ENCODE measurements around the gene IQCE. TPM values are rescaled to one million over a fixed set of nuclear protein-coding genes. Genes with fewer than 3 reads are reported as not detected.
"Not testable (repeated sequence)": the region's sequence is repeated elsewhere in the genome, so short reads cannot be mapped to it uniquely, and the experiment has no call there.

IQCE gene
- total RNA-seq, 1 experiment from 2014 or later = 0.93 TPM

DNA sequence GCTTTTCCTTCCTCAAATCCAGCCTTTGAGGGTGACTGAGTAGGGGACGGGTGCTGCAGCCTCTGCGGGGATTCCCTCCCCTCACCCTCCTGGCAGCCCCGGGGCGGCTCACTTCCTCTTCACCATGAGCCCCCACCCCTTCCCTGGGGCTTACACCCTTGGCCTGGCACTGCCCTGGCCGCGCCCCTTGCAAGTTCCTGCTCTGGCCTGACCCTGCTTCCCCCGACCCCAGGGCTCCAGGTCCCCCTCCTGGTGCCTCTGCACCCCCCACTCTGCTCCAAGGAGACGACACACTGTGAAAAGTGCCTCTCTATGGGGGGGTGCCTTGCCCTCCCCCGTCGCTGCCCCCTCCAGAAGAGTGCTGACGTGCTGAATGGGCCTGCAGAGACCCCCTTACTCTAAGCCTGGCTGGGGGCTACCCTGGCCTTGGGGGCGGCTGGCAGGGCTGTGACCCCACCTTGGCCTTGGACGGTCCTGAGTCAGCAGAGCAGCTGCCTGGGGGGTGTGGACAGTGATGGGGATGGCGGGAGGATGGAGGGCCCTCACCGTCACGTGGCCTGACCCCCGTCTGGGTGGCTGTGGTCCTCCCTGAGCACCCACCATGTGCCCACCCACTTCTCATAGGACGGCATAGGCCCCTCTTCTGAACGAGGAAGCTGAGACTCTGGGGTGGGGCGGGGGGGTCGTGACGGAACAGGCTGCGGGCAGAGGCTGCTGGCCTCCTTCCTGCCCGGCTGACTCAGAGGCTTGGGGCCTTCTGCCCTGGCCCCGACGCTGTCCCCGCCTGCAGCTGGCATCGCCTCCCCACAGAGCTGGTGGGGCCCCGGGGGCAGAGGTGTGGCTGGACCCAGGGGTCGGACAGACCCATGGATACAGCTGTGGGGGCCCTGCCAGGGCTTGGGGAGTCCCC is 29.4 kb upstream of the IQCE start:
- peaks cover 10% of the 10 kb centered on the region for H3K4me1 ChIP-seq (ENCODE audit: low read length)
- no peak overlapping the region for H2AFZ ChIP-seq (ENCODE audit: low read length)
- H3K27me3 ChIP-seq (ENCODE audit: low read length) = no peaks in the 10 kb centered on the region
- no peak overlapping the region for H3K27ac ChIP-seq (ENCODE audit: low read length)
- H3K36me3 ChIP-seq (ENCODE audit: insufficient read depth, low read length) = no peaks in the 10 kb centered on the region
- H3K79me2 ChIP-seq (ENCODE audit: low read length) = no peaks in the 10 kb centered on the region
- DNase-seq = peak; percentile 54
- H3K4me3 ChIP-seq (ENCODE audit: low read length) = no peak overlapping the region
- no peak overlapping the region for H3K9ac ChIP-seq (ENCODE audit: low read length)
- no peak overlapping the region for H3K4me2 ChIP-seq (ENCODE audit: low read depth, low read length, poor library complexity, severe bottlenecking)
- no peaks in the 10 kb centered on the region for H4K20me1 ChIP-seq (ENCODE audit: insufficient read depth, low read depth, low read length)
- H3K9me3 ChIP-seq (ENCODE audit: low read length) = no peaks in the 10 kb centered on the region
- no peaks in the 10 kb centered on the region for H3K9me2 ChIP-seq (replicated peaks; ENCODE audit: insufficient read depth, low read length)

DNA sequence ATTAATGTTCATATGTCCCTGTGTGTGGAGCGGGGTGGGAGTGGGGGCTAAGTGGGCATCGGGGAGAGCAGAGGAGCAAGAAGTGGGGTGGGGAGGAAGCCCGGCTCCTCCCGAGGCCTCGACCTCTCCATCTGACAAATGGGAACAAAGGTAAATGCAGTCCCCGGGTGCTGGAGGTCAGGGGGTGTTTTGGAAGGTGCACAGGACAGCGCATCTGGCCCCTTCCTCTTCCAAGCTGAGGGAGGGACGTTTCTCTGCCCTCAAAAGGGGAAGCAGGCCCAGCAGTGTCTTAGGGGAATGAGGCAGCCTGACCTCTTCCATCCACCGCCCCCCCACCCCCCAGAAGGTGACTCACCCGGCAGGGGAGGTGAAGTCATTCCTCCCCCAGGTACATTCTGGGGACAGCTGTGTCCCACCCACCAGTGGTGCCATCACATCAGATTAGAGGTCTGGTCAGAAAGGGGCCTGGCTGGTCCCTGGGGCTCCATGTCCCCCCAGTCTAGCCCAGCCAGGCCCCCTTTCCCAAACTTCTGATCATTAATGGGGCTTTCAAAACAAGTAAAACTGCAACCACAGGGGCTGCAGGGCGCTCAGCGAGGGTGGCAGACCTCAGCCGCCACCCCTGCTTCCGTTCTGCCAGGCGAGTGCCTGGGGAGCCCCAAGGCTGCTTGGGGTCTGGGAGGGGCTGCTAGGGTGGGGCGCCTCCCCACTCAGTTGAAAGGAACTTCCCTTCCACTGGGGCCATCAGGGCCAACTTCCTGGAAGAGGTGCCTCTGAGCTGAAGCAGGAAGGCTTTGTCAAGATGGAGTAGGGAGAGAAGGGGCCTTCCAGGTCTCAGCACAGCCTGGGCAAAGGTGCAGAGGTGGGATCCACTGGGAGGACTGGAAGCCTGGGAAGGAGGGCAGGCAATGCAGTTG is 28.4 kb upstream of the IQCE start:
- peaks cover 10% of the 10 kb centered on the region for H3K4me1 ChIP-seq (ENCODE audit: low read length)
- H3K27me3 ChIP-seq (ENCODE audit: low read length) = no peaks in the 10 kb centered on the region
- H3K9ac ChIP-seq (ENCODE audit: low read length) = no peak overlapping the region
- no peak overlapping the region for H2AFZ ChIP-seq (ENCODE audit: low read length)
- no peak overlapping the region for H3K27ac ChIP-seq (ENCODE audit: low read length)
- H3K79me2 ChIP-seq (ENCODE audit: low read length) = no peaks in the 10 kb centered on the region
- no peak overlapping the region for H3K4me2 ChIP-seq (ENCODE audit: low read depth, low read length, poor library complexity, severe bottlenecking)
- no peak overlapping the region for H3K4me3 ChIP-seq (ENCODE audit: low read length)
- no peaks in the 10 kb centered on the region for H3K9me2 ChIP-seq (replicated peaks; ENCODE audit: insufficient read depth, low read length)
- no peaks in the 10 kb centered on the region for H3K9me3 ChIP-seq (ENCODE audit: low read length)
- H4K20me1 ChIP-seq (ENCODE audit: insufficient read depth, low read depth, low read length) = no peaks in the 10 kb centered on the region
- DNase-seq = no peak
- H3K36me3 ChIP-seq (ENCODE audit: insufficient read depth, low read length) = no peaks in the 10 kb centered on the region

DNA sequence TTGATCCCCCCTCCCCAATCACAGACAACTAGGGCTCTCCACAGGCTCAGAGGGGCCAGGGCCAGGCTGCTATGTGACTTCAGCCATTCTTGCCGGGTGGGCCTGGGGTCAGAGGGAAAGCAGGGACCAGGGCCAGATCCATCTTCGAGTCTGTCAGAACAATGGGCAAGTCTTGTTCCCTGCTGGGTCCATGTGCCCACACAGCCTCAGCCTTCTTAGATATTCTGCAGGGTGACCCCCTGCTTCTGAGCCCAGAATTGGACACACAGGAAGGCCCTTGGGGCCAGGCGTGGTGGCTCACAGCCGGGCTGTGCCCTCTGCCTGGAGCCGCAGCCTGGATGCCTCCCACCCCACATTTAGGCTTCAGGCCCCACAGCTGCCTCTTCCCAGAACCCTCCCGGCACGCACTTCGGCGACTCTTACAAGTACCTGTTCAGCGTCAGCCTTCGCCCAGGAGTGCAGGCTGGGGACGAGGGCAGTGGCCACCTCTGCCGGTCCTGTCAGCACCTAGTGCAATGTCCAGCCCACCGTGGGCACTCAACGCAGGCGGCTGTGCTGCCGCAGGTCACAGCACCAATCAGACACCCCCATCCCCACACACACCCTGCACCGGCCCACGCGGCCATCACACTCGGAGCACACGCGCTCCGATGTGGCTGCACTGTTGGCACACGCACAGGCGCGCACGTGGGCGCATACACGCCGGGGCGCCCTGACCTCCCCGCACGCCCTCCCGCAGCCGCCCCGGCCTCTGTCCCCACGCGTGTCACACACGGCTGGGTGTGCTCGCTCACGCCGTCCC is 27.6 kb upstream of the IQCE start:
- not testable (repeated sequence) for H3K9ac ChIP-seq (ENCODE audit: low read length)

DNA sequence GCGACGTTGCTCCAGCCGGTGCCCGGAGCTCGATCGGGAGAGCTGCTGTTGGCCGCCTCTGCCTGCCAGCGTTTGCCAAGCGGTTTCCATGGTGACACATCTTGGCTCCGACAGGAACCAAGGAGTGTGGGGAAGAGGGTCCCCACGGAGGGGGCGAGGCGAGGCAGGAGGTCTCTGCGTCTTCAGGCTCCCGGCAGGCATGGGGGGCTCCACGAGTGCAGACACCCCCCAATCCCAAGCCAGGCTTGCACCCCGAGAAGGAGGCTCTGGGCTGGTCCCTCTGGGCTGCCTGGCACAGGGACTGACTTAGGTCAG is 27.0 kb upstream of the IQCE start:
- H3K4me1 ChIP-seq (ENCODE audit: low read length) = peaks cover 10% of the 10 kb centered on the region
- H3K9me3 ChIP-seq (ENCODE audit: low read length); H4K20me1 ChIP-seq (ENCODE audit: insufficient read depth, low read depth, low read length); H2AFZ ChIP-seq (ENCODE audit: low read length); H3K9me2 ChIP-seq (replicated peaks; ENCODE audit: insufficient read depth, low read length); H3K4me2 ChIP-seq (ENCODE audit: low read depth, low read length, poor library complexity, severe bottlenecking); H3K27me3 ChIP-seq (ENCODE audit: low read length); DNase-seq; H3K36me3 ChIP-seq (ENCODE audit: insufficient read depth, low read length); H3K9ac ChIP-seq (ENCODE audit: low read length); H3K79me2 ChIP-seq (ENCODE audit: low read length); H3K27ac ChIP-seq (ENCODE audit: low read length); H3K4me3 ChIP-seq (ENCODE audit: low read length): not testable (repeated sequence)

More for the DNA sequence above, 27.6 kb upstream of the IQCE start:
- H3K4me3 ChIP-seq (ENCODE audit: low read length); H3K27me3 ChIP-seq (ENCODE audit: low read length); H4K20me1 ChIP-seq (ENCODE audit: insufficient read depth, low read depth, low read length); H3K9me3 ChIP-seq (ENCODE audit: low read length); DNase-seq; H3K27ac ChIP-seq (ENCODE audit: low read length); H3K4me2 ChIP-seq (ENCODE audit: low read depth, low read length, poor library complexity, severe bottlenecking); H3K9me2 ChIP-seq (replicated peaks; ENCODE audit: insufficient read depth, low read length); H2AFZ ChIP-seq (ENCODE audit: low read length); H3K36me3 ChIP-seq (ENCODE audit: insufficient read depth, low read length); H3K79me2 ChIP-seq (ENCODE audit: low read length): not testable (repeated sequence)
- H3K4me1 ChIP-seq (ENCODE audit: low read length) = peaks cover 10% of the 10 kb centered on the region

DNA sequence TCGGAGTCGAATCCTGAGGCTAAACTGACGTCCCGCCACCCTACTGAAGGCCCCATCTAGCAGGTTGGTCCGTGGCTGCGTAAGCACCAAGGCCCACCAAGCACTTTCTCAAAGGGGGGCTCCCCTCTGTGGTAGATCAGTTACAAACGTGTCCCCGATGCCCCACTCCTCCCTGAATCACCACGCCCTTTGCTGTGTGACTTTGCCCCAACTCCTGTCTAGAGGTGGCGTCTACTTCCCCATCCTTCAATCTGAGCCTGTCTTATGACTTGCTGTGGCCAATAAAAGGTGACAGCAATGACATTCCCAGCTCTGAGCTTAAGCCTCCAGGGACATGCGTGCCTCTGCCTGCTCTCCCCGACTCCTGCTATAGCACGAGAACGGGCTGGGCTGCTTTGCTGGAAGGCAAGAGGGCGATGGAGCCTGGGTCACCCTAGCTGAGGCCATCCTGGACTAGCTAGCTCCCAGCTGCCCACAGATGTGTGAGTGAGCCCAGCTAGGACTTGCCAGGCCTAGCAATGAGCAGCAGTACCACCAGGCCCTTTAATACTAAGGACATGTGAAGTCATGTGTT is 26.5 kb upstream of the IQCE start:
- not testable (repeated sequence) for H3K9me3 ChIP-seq (ENCODE audit: low read length); H3K36me3 ChIP-seq (ENCODE audit: insufficient read depth, low read length); H3K79me2 ChIP-seq (ENCODE audit: low read length); H3K9me2 ChIP-seq (replicated peaks; ENCODE audit: insufficient read depth, low read length); H3K4me3 ChIP-seq (ENCODE audit: low read length); H3K27me3 ChIP-seq (ENCODE audit: low read length); DNase-seq; H3K27ac ChIP-seq (ENCODE audit: low read length); H3K9ac ChIP-seq (ENCODE audit: low read length); H2AFZ ChIP-seq (ENCODE audit: low read length); H4K20me1 ChIP-seq (ENCODE audit: insufficient read depth, low read depth, low read length); H3K4me2 ChIP-seq (ENCODE audit: low read depth, low read length, poor library complexity, severe bottlenecking)
- peaks cover 10% of the 10 kb centered on the region for H3K4me1 ChIP-seq (ENCODE audit: low read length)

DNA sequence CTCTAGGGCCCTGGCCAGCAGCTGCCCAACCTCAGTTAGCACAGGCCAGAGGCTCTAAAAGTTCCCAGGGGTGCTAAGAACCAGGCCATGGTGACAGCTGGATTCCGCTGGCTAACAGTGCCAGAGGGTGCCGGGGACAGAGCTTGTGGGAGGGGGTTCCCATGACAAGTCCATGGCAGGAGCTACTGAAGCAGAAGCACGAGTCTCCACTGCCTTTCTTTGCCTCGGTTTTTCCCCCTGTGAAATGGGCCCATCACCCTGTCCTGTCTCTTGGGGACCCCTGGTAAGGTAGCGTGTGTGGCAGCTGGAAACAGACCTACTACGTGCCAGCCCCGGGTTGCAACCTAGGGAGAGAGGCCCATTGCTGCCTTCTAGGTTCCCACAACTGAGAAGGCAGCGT is 26.0 kb upstream of the IQCE start:
- H3K27ac ChIP-seq (ENCODE audit: low read length); H3K9ac ChIP-seq (ENCODE audit: low read length); H3K4me2 ChIP-seq (ENCODE audit: low read depth, low read length, poor library complexity, severe bottlenecking); DNase-seq; H4K20me1 ChIP-seq (ENCODE audit: insufficient read depth, low read depth, low read length); H3K79me2 ChIP-seq (ENCODE audit: low read length); H3K9me3 ChIP-seq (ENCODE audit: low read length); H3K27me3 ChIP-seq (ENCODE audit: low read length); H3K9me2 ChIP-seq (replicated peaks; ENCODE audit: insufficient read depth, low read length); H3K4me3 ChIP-seq (ENCODE audit: low read length); H2AFZ ChIP-seq (ENCODE audit: low read length); H3K36me3 ChIP-seq (ENCODE audit: insufficient read depth, low read length): not testable (repeated sequence)
- H3K4me1 ChIP-seq (ENCODE audit: low read length) = peaks cover 10% of the 10 kb centered on the region

DNA sequence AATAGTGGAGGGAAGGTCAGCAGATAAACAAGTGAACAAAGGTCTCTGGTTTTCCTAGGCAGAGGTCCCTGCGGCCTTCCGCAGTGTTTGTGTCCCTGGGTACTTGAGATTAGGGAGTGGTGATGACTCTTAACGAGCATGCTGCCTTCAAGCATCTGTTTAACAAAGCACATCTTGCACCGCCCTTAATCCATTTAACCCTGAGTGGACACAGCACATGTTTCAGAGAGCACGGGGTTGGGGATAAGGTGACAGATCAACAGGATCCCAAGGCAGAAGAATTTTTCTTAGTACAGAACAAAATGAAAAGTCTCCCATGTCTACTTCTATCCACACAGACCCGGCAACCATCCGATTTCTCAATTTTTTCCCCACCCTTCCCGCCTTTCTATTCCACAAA is 25.2 kb upstream of the IQCE start:
- H3K79me2 ChIP-seq (ENCODE audit: low read length); H3K27me3 ChIP-seq (ENCODE audit: low read length); H3K4me2 ChIP-seq (ENCODE audit: low read depth, low read length, poor library complexity, severe bottlenecking); H3K27ac ChIP-seq (ENCODE audit: low read length); H4K20me1 ChIP-seq (ENCODE audit: insufficient read depth, low read depth, low read length); H3K4me3 ChIP-seq (ENCODE audit: low read length); DNase-seq; H3K9me2 ChIP-seq (replicated peaks; ENCODE audit: insufficient read depth, low read length); H3K9ac ChIP-seq (ENCODE audit: low read length); H2AFZ ChIP-seq (ENCODE audit: low read length); H3K36me3 ChIP-seq (ENCODE audit: insufficient read depth, low read length); H3K9me3 ChIP-seq (ENCODE audit: low read length): not testable (repeated sequence)
- H3K4me1 ChIP-seq (ENCODE audit: low read length) = peaks cover 10% of the 10 kb centered on the region
